DMS79 treated with DMSO at 0.1 percent for 48 hours (cell line): Measurements from ENCODE around the gene AMZ1.
"Not testable (repeated sequence)": the region's sequence is repeated elsewhere in the genome, so short reads cannot be mapped to it uniquely, and the experiment has no call there.

Experiments used
- DNase-seq: peaks from one replicate; lab custom pipeline; 2025; lab: John Stamatoyannopoulos, UW

Gene AMZ1

DNA sequence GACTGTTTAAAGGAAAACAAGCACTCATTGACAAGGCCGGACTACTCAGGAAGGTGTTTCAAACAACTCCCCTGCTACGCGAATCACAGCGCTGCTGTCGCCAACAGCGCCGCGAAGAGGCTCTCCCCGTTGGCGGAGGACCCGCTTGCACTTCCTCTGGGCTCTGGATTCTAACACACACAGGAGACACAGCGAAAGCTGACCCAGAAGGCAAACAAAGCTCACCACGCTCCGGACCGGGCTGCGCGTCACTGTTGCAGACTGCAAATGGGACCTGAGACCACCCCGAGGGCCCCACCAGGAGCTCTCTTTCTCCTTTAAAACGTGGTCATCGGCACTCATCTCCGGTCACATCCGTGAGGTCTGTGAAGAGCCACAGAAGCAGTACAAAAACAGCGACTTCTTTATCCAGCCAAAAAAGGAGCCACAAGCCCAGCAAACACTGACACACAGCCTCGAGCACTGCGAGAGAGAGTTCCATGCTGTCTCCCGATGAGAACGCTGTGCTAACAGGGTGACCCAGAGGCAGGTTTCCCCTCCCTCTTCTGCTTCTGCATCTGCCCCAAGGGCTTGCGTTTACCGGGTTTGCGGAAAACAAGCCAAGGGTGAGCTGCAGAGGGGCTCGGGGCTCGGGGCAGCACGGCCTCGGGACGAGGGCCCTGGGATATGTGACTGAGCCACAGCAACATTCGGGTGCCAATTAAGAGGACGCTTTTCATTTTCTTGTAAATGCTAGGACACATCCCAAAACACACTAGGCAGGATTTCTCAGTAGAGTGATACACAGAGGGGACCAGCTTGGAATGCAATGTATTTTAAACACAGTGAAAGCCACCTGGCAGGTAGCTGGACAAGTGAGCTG, 41.3 kb downstream of the AMZ1 start:
- no peak for DNase-seq

DNA sequence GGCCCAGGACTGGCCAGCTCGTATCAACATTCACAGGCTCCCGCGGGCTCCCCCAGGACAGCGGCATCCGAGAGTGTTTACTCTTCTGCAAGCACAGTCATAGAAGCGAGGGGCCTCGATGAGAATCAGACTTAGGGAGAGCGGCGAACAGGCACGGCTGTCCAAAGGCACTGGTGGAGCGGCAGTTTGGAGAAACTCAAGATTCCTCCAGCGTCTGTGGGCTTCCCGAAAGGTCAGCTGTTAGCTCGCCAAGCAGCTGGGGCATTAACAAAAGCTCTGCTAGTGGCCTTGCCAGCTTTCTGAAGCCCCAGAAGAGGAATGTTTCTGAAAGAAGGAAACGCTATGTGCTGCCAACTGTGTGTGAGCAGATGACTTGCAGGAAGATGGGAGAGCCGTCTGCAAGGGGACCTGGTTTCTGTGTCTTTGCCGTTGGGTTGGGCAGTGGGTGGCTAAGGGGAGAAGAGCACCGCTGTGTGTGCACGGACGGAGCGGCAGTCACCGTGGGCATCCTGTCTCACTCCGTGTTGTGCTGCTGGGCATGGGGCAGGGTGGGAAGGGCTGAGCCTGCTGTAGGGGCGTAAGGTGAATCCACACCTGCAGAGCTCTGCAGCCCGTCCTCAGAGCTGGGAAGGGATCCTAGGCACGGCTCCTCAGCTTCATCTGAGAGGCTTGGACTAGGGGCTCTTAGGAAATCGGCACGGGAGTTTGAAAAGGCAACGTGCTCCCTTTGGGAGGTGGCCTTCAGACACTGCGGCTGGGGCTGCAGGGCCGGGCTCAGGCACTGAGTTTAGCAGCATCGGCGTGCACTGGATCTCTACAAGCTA, 42.1 kb downstream of the AMZ1 start:
- DNase-seq = no peak

GRCh38 chr7:2730846-2731770, 43.1 kb downstream of the AMZ1 start:
- no peak for DNase-seq

GRCh38 chr7:2732388-2732787, 44.4 kb downstream of the AMZ1 start:
- no peak for DNase-seq

DNA sequence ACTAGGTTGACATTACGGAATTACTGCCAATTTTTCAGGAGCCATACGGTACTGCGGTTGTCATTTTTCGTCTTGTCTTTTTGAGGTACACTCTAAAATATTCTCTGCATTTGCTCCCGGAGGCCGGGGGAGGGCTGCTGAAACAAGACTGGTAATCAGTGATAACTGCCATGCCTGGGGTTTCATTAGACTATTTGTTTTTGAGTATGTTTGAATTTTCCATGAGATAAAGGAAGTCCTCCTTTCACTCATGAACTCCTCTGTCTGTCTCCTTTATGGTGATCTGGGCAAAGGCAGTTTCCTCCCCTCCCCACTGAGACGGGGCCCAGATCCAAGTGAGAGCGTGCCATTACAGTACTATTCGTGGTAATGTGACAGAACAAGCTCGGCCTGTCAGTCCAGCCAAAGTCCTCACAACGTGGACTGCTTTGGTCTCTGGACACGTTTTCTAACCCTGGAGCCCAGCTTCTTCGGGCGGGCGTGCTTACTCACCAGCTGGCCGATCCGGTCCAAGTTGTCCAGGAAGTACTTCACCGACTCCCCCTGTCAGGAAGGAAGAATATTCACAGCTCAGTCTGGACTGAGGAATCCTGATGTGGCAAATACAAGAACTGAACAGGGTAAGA, 45.1 kb downstream of the AMZ1 start:
- no peak for DNase-seq

- DNase-seq = no peak
Measured at GRCh38 chr7:2734084-2734686, 46.2 kb downstream of the AMZ1 start.

DNA sequence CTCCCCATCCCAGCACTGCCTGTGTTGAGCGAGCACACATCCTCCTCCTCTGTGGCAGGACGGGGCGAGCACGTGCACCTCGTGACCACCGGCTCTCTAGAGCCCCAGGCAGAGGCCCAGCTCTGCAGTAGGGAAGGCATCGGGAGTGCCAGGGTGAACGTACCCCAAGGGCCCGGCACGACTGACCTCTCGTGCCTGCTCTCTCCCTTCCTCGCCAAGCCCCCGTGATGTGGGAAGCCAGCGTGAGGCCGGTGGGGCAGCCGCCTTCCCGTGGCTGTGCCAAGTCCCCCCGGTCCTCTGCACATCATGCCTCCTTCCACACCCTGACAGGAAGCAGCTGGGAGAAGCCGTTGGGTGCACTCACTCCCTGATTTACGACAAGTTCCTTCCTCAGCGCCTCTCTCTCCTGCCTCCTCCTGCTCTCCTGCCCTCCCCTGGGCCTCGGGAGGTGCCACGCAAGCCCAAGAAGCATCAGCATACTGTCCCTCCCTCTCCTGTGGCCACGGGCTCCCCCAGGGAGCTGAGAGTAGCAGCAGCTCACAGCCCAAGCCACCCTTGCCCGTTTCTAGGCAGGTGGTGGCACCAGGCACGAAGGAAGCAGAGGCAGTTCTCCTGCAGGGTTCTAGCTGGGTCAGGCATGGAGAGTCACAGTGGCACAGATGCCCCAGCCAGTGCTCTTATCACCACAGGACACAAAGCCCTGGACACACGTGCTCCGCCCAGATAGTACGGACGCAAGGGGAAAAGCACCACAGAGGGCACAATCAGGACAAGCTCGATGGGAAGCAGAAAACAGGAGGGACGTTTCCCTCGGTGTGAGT, 47.0 kb downstream of the AMZ1 start:
- DNase-seq = peak; percentile 64

DNA sequence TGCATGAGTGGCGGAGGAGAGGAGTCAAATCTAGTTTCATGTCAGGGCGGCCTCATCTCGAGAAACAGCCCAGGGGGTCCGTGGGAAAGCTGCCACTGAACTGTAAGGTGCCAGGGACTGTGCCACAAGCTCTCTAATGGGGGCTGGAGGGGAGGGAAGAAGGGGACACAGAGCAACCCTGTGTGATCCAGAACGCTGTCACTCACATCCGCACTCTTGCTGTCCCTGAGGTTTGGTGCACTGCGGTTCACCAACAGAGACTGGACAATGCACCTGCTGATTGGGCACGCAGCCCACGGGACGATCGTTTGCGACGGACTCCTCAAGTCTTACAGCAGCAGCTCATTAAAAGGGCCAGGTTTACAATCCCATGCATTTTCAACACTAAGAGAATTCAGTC, 47.7 kb downstream of the AMZ1 start:
- no peak for DNase-seq

GRCh38 chr7:2736411-2736914, 48.5 kb downstream of the AMZ1 start:
- no peak for DNase-seq

- not testable (repeated sequence) for DNase-seq
Measured at GRCh38 chr7:2737005-2737743, 49.2 kb downstream of the AMZ1 start.

- no peak for DNase-seq
Measured at GRCh38 chr7:2737771-2738540, 50.0 kb downstream of the AMZ1 start.

GRCh38 chr7:2738766-2739549, 51.0 kb downstream of the AMZ1 start:
- DNase-seq = no peak

DNA sequence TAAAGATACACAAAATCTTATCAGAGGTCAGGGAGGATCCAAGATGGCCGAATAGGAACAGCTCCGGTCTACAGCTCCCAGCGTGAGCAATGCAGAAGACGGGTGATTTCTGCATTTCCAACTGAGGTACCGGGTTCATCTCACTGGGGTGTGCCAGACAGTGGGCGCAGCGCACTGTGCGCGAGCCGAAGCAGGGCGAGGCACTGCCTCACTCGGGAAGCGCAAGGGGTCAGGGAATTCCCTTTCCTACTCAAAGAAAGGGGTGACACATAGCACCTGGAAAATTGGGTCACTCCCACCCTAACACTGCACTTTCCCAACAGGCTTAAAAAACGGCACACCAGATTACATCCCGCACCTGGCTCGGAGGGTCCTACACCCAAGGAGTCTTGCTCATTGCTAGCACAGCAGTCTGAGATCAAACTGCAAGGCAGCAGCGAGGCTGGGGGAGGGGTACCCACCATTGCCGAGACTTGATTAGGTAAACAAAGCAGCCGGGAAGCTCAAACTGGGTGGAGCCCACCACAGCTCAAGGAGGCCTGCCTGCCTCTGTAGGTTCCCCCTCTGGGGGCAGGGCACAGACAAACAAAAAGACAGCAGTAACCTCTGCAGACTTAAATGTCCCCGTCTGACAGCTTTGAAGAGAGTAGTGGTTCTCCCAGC, 55.7 kb downstream of the AMZ1 start:
- not testable (repeated sequence) for DNase-seq

- not testable (repeated sequence) for DNase-seq
Measured at GRCh38 chr7:2748684-2749083, 60.7 kb downstream of the AMZ1 start.

- DNase-seq = no peak
Measured at GRCh38 chr7:2750004-2750407, 62.0 kb downstream of the AMZ1 start.

GRCh38 chr7:2751086-2751485, 63.1 kb downstream of the AMZ1 start:
- no peak for DNase-seq

DNA sequence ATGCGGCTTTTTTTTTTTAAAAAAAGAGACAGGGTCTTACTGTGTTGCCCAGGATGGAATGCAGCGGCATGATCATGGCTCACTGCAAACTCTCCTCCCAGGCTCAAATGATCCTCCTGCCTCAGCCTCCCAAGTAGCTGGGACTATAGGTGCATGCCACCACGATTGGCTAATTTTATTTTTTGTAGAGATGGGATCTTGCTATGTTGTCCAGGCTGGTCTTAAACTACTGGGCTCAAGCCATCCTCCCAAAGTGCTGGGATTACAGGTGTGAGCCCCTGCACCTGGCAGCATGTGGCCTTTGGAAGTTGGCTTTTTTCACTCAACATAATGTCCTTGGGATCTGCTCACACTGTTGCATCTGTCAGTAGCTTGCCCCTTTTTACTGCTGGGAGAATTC, 65.1 kb downstream of the AMZ1 start:
- DNase-seq = no peak
